Type B pancreatic cell (in vitro differentiated cells): ENCODE results near the gene TPX2. TPM values are rescaled to one million over a fixed set of nuclear protein-coding genes. Genes with fewer than 3 reads are reported as not detected.

Experiments
- DNase-seq: peaks from one replicate; pipeline ENCODE4 v3.0.0; 2021; ENCODE audit warnings: mixed read lengths; ENCODE audit not compliant: unreplicated experiment; ENCODE audit errors: extremely low spot score
- H3K27ac Mint-ChIP-seq: 2 replicates; pipeline ENCODE4 v1.8.0; 2021; ENCODE audit warnings: mild to moderate bottlenecking, mixed read lengths
- H3K27me3 Mint-ChIP-seq: 2 replicates; pipeline ENCODE4 v1.8.0; 2021; ENCODE audit warnings: mixed read lengths
- H3K36me3 Mint-ChIP-seq: 2 replicates; pipeline ENCODE4 v1.8.0; 2021; ENCODE audit warnings: mixed read lengths
- H3K4me1 Mint-ChIP-seq: one replicate; pipeline ENCODE4 v1.8.0; 2021; ENCODE audit warnings: mixed read lengths; ENCODE audit not compliant: unreplicated experiment
- H3K4me3 Mint-ChIP-seq: 2 replicates; pipeline ENCODE4 v1.8.0; 2021; ENCODE audit warnings: mild to moderate bottlenecking, mixed read lengths
- H3K9me3 Mint-ChIP-seq: 2 replicates; pipeline ENCODE4 v1.8.0; 2021; ENCODE audit warnings: mixed read lengths
- CTCF ChIP-seq: fragments of 200-600 bp; sonication (generic); conservative IDR thresholded peaks from 2 replicates; pipeline ENCODE4 v1.5.0; 2021; ENCODE audit warnings: antibody characterized with exemption, mild to moderate bottlenecking
- total RNA-seq: library from RNA; stranded (reverse); gene quantifications from 2 replicates; pipeline ENCODE4 v1.2.1, GENCODE V29; 2021; ENCODE audit warnings: low replicate concordance

The TPX2 gene
- total RNA-seq, 1 donor from 2014 or later: 130 TPM

GRCh38 chr20:31822421-31823330 lies 83.6 kb downstream of the TPX2 start:
- no peaks in the 10 kb centered on the region for H3K36me3 Mint-ChIP-seq
- DNase-seq: peak; percentile 94

GRCh38 chr20:31823360-31824124 lies 84.5 kb downstream of the TPX2 start:
- Mint-ChIP-seq H3K27ac (no peak overlapping the region), H3K36me3 (no peaks in the 10 kb centered on the region), H3K9me3 (no peaks in the 10 kb centered on the region), H3K4me3 (no peak overlapping the region), H3K27me3 (peaks cover 6% of the 10 kb centered on the region), H3K4me1 (peaks cover 6% of the 10 kb centered on the region)
- no peak for TF ChIP-seq CTCF
- DNase-seq: no peak

More at GRCh38 chr20:31822421-31823330, 83.6 kb downstream of the TPX2 start:
- Mint-ChIP-seq H3K27me3 (peaks cover 6% of the 10 kb centered on the region), H3K4me1 (peaks cover 6% of the 10 kb centered on the region), H3K4me3 (no peak overlapping the region), H3K9me3 (no peaks in the 10 kb centered on the region), H3K27ac (peak overlapping the region; percentile 20)
- peak; percentile 100 for TF ChIP-seq CTCF

GRCh38 chr20:31824125-31824485 lies 85.0 kb downstream of the TPX2 start:
- Mint-ChIP-seq H3K4me1 (peaks cover 6% of the 10 kb centered on the region), H3K36me3 (no peaks in the 10 kb centered on the region), H3K4me3 (no peak overlapping the region), H3K27ac (no peak overlapping the region), H3K9me3 (no peaks in the 10 kb centered on the region), H3K27me3 (peaks cover 6% of the 10 kb centered on the region)
- DNase-seq: no peak
- TF ChIP-seq CTCF: no peak

- H3K4me3 Mint-ChIP-seq: no peak overlapping the region
- H3K27me3 Mint-ChIP-seq: peaks cover 6% of the 10 kb centered on the region
- DNase-seq: no peak
- no peak overlapping the region for H3K27ac Mint-ChIP-seq
- TF ChIP-seq CTCF: no peak
- H3K36me3 Mint-ChIP-seq: no peaks in the 10 kb centered on the region
- peaks cover 6% of the 10 kb centered on the region for H3K4me1 Mint-ChIP-seq
- H3K9me3 Mint-ChIP-seq: no peaks in the 10 kb centered on the region
Measured at GRCh38 chr20:31824554-31825313, 85.6 kb downstream of the TPX2 start.

- no peak for TF ChIP-seq CTCF
- Mint-ChIP-seq H3K9me3 (no peaks in the 10 kb centered on the region), H3K36me3 (no peaks in the 10 kb centered on the region), H3K4me3 (no peak overlapping the region), H3K27me3 (peaks cover 6% of the 10 kb centered on the region), H3K27ac (no peak overlapping the region), H3K4me1 (peaks cover 6% of the 10 kb centered on the region)
- no peak for DNase-seq
Measured at GRCh38 chr20:31826074-31826473, 87.0 kb downstream of the TPX2 start.
